Measurements from ENCODE around the gene OLA1.
"Not testable (repeated sequence)": the region's sequence is repeated elsewhere in the genome, so short reads cannot be mapped to it uniquely, and the experiment has no call there.

OLA1 gene

DNA sequence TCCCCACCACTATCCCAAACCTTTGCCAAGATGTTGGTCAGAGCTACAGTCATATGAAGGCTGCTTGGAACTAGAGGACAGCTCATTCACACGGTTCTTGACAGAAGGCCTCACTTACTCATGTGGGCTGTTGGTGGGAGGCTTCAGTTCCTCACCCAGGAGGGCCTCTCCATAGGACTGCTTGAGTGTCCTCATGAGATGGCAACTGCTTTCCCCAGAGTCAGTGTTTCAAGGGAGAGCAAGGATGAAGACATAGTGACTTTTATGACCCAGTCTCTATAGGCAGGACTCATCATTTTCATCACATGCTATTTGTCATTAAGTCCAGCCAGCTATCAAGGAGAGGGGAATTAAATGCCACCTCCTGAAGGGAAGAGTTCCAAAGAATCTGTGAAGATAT is 33.4 kb upstream of the OLA1 start:
- Histone ChIP-seq H3K27me3 (ENCODE audit: insufficient read depth, low read length) (no peaks in the 10 kb centered on the region), H3K4me2 (ENCODE audit: low read length) (no peak overlapping the region), H3K4me3 (ENCODE audit: low read depth, low read length) (no peak overlapping the region), H3K79me1 (ENCODE audit: low read length) (no peaks in the 10 kb centered on the region), H3K27ac (ENCODE audit: low read depth, low read length) (no peak overlapping the region), H2AK5ac (ENCODE audit: low read length) (no peak overlapping the region), H2BK12ac (ENCODE audit: low read length) (no peak overlapping the region), H4K8ac (ENCODE audit: low read depth, low read length) (no peak overlapping the region), H4K12ac (ENCODE audit: low read depth, low read length) (no peak overlapping the region), H3K9me3 (ENCODE audit: insufficient read depth, low read depth, low read length) (no peaks in the 10 kb centered on the region), H3K18ac (ENCODE audit: low read length) (no peak overlapping the region), H3K14ac (ENCODE audit: low read length) (no peak overlapping the region), H3K4ac (ENCODE audit: low read depth, low read length) (no peak overlapping the region), H2BK5ac (ENCODE audit: low read depth, low read length, poor library complexity) (no peak overlapping the region), H2BK120ac (ENCODE audit: insufficient read depth, low read length, poor library complexity) (no peak overlapping the region), H3K79me2 (ENCODE audit: control insufficient read depth, insufficient read depth, low read length, poor library complexity) (no peaks in the 10 kb centered on the region), H2AFZ (ENCODE audit: insufficient read depth, low read length, poor library complexity) (no peak overlapping the region), H3K4me1 (ENCODE audit: control insufficient read depth in 1 of 2, insufficient read depth in 2 of 2, low read length in 2 of 2) (no peaks in the 10 kb centered on the region), H4K91ac (ENCODE audit: low read depth, low read length) (no peak overlapping the region), H3K9ac (ENCODE audit: low read length) (no peak overlapping the region), H3K23ac (ENCODE audit: low read length) (no peak overlapping the region), H3K36me3 (ENCODE audit: control insufficient read depth in 1 of 2, insufficient read depth in 2 of 2, low read length in 2 of 2) (no peaks in the 10 kb centered on the region)
- DNase-seq = no peak
- WGBS (ENCODE audit: extremely low coverage, insufficient coverage, insufficient read length) = no CpG with 5 or more reads among the region's 1 CpG

DNA sequence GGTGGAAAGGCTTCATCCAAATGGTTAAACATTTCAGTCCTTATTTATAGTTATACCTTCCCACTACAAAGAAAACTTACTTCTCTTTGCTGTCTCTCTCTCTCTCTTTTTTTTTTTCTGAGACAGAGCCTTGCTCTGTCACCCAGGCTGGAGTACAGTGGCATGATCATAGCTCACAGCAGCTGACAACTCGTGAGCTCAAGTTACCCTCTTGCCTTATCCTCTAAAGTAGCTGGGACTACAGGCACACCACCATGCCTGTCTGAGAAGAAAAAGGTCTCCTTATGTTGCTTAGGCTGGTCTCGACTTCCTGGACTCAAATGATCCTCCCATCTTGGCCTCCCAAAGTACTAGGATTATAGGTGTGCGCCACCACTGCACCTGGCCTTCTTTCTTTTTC is 32.3 kb upstream of the OLA1 start:
- Histone ChIP-seq H3K23ac (ENCODE audit: low read length) (no peak overlapping the region), H2BK12ac (ENCODE audit: low read length) (no peak overlapping the region), H4K12ac (ENCODE audit: low read depth, low read length) (no peak overlapping the region), H4K91ac (ENCODE audit: low read depth, low read length) (no peak overlapping the region), H3K36me3 (ENCODE audit: control insufficient read depth in 1 of 2, insufficient read depth in 2 of 2, low read length in 2 of 2) (no peaks in the 10 kb centered on the region), H2AK5ac (ENCODE audit: low read length) (no peak overlapping the region), H3K9me3 (ENCODE audit: insufficient read depth, low read depth, low read length) (no peaks in the 10 kb centered on the region), H3K27ac (ENCODE audit: low read depth, low read length) (no peak overlapping the region), H2BK5ac (ENCODE audit: low read depth, low read length, poor library complexity) (no peak overlapping the region), H3K79me1 (ENCODE audit: low read length) (no peaks in the 10 kb centered on the region), H2BK120ac (ENCODE audit: insufficient read depth, low read length, poor library complexity) (no peak overlapping the region), H4K8ac (ENCODE audit: low read depth, low read length) (no peak overlapping the region), H3K9ac (ENCODE audit: low read length) (no peak overlapping the region), H3K4ac (ENCODE audit: low read depth, low read length) (no peak overlapping the region), H3K27me3 (ENCODE audit: insufficient read depth, low read length) (no peaks in the 10 kb centered on the region), H3K18ac (ENCODE audit: low read length) (no peak overlapping the region), H3K4me1 (ENCODE audit: control insufficient read depth in 1 of 2, insufficient read depth in 2 of 2, low read length in 2 of 2) (no peaks in the 10 kb centered on the region), H3K79me2 (ENCODE audit: control insufficient read depth, insufficient read depth, low read length, poor library complexity) (no peaks in the 10 kb centered on the region), H2AFZ (ENCODE audit: insufficient read depth, low read length, poor library complexity) (no peak overlapping the region), H3K4me3 (ENCODE audit: low read depth, low read length) (no peak overlapping the region), H3K4me2 (ENCODE audit: low read length) (no peak overlapping the region), H3K14ac (ENCODE audit: low read length) (no peak overlapping the region)
- DNase-seq = no peak
- WGBS (ENCODE audit: extremely low coverage, insufficient coverage, insufficient read length) = no CpG with 5 or more reads among the region's 3 CpGs

DNA sequence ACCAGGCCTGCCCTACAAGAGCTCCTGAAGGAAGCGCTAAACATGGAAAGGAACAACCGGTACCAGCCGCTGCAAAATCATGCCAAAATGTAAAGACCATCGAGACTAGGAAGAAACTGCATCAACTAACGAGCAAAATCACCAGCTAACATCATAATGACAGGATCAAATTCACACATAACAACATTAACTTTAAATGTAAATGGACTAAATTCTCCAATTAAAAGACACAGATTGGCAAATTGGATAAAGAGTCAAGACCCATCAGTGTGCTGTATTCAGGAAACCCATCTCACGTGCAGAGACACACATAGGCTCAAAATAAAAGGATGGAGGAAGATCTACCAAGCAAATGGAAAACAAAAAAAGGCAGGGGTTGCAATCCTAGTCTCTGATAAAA is 21.9 kb upstream of the OLA1 start:
- DNase-seq; H2BK12ac ChIP-seq (ENCODE audit: low read length): not testable (repeated sequence)

DNA sequence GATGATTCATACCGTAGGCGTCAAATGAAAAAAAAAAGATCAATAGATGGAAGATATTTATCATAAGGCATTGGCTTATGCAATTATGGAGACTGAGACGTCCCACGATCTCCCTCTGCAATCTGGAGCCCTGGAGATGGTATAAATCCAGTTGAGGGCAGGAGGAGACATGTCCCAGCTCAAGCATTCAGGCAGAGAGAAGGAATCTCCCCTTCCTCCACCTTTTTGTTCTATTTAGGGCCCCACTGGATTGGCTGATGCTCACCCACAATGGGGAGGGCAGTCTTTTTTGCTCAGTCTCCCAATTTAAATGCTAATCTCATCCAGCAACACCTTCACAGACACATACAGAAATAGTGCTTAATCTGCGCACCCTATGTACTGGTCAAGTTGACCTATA is 18.0 kb upstream of the OLA1 start:
- Histone ChIP-seq H3K79me2 (ENCODE audit: control insufficient read depth, insufficient read depth, low read length, poor library complexity) (no peaks in the 10 kb centered on the region), H3K36me3 (ENCODE audit: control insufficient read depth in 1 of 2, insufficient read depth in 2 of 2, low read length in 2 of 2) (no peaks in the 10 kb centered on the region), H2BK12ac (ENCODE audit: low read length) (no peak overlapping the region), H2AK5ac (ENCODE audit: low read length) (no peak overlapping the region), H3K27me3 (ENCODE audit: insufficient read depth, low read length) (no peaks in the 10 kb centered on the region), H3K9ac (ENCODE audit: low read length) (no peak overlapping the region), H2AFZ (ENCODE audit: insufficient read depth, low read length, poor library complexity) (no peak overlapping the region), H4K12ac (ENCODE audit: low read depth, low read length) (no peak overlapping the region), H3K27ac (ENCODE audit: low read depth, low read length) (no peak overlapping the region), H3K23ac (ENCODE audit: low read length) (no peak overlapping the region), H4K91ac (ENCODE audit: low read depth, low read length) (no peak overlapping the region), H3K79me1 (ENCODE audit: low read length) (no peaks in the 10 kb centered on the region), H3K4ac (ENCODE audit: low read depth, low read length) (no peak overlapping the region), H3K14ac (ENCODE audit: low read length) (no peak overlapping the region), H3K4me3 (ENCODE audit: low read depth, low read length) (no peak overlapping the region), H3K18ac (ENCODE audit: low read length) (no peak overlapping the region), H3K4me1 (ENCODE audit: control insufficient read depth in 1 of 2, insufficient read depth in 2 of 2, low read length in 2 of 2) (no peaks in the 10 kb centered on the region), H4K8ac (ENCODE audit: low read depth, low read length) (no peak overlapping the region), H2BK5ac (ENCODE audit: low read depth, low read length, poor library complexity) (no peak overlapping the region), H3K9me3 (ENCODE audit: insufficient read depth, low read depth, low read length) (no peaks in the 10 kb centered on the region), H2BK120ac (ENCODE audit: insufficient read depth, low read length, poor library complexity) (no peak overlapping the region), H3K4me2 (ENCODE audit: low read length) (no peak overlapping the region)
- no peak for DNase-seq
- WGBS (ENCODE audit: extremely low coverage, insufficient coverage, insufficient read length) = no CpG with 5 or more reads among the region's 5 CpGs

More for the DNA sequence above, 21.9 kb upstream of the OLA1 start:
- not testable (repeated sequence) for H4K12ac ChIP-seq (ENCODE audit: low read depth, low read length); H2BK120ac ChIP-seq (ENCODE audit: insufficient read depth, low read length, poor library complexity); H3K79me1 ChIP-seq (ENCODE audit: low read length); H3K27me3 ChIP-seq (ENCODE audit: insufficient read depth, low read length); H2AFZ ChIP-seq (ENCODE audit: insufficient read depth, low read length, poor library complexity); H3K4me2 ChIP-seq (ENCODE audit: low read length); H3K27ac ChIP-seq (ENCODE audit: low read depth, low read length); H3K14ac ChIP-seq (ENCODE audit: low read length); H4K91ac ChIP-seq (ENCODE audit: low read depth, low read length); H3K23ac ChIP-seq (ENCODE audit: low read length); H3K9ac ChIP-seq (ENCODE audit: low read length); H3K9me3 ChIP-seq (ENCODE audit: insufficient read depth, low read depth, low read length); H3K36me3 ChIP-seq (ENCODE audit: control insufficient read depth in 1 of 2, insufficient read depth in 2 of 2, low read length in 2 of 2); H3K18ac ChIP-seq (ENCODE audit: low read length); H3K4ac ChIP-seq (ENCODE audit: low read depth, low read length); H2AK5ac ChIP-seq (ENCODE audit: low read length); H3K4me1 ChIP-seq (ENCODE audit: control insufficient read depth in 1 of 2, insufficient read depth in 2 of 2, low read length in 2 of 2); H4K8ac ChIP-seq (ENCODE audit: low read depth, low read length); H3K4me3 ChIP-seq (ENCODE audit: low read depth, low read length); H2BK5ac ChIP-seq (ENCODE audit: low read depth, low read length, poor library complexity); H3K79me2 ChIP-seq (ENCODE audit: control insufficient read depth, insufficient read depth, low read length, poor library complexity)
- no CpG with 5 or more reads among the region's 6 CpGs for WGBS (ENCODE audit: extremely low coverage, insufficient coverage, insufficient read length)
